ENCODE measurements around the gene ZNF487. TPM values are rescaled to one million over a fixed set of nuclear protein-coding genes. Genes with fewer than 3 reads are reported as not detected.

ZNF487 gene
- total and polyA plus RNA-seq, 10 of the 15 experiments (the other 5 are each of a cell fraction or from before 2014, with no cell fraction given) = 0.74 to 2.1 (median 1.1) TPM

DNA sequence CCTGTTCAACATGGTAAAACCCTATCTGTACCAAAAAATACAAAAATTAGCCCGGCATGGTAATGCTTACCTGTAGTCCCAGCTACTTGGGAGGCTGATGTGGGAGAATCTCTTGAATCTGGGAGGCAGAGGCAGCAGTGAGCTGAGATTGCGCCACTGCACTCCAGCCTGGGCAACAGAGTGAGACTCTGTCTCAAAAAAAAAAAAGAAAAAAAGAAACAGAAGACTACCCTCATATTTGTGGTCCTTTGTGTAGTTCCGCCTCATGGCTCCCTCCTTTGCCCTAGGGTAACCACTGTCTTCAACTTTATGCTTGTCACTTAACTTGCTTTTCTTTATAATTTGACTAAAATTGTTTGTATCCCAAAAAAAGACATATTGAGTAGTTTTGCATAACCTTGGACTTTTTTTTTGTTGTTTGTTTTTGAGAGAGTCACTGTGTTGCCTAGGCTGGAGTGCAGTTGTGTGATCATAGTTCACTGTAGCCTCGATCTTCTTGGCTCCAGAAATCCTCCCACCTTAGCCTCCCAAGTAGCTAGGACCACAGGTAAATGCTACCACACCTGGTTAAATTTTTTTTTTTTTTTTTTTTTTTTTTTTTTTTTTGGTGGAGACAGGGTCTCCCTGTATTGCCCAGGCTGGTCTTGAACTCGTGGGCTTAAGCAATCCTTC is 3.7 kb downstream of the ZNF487 start:
- Histone ChIP-seq H3K9me3 (replicated peaks; ENCODE audit: control insufficient read depth, insufficient read depth, low read length) (no peaks in the 10 kb centered on the region), H3K9ac (ENCODE audit: control insufficient read depth, insufficient read depth, low read length) (no peak overlapping the region), H3K4me3 (no peak overlapping the region), H3K4me1 (ENCODE audit: control insufficient read depth, insufficient read depth, low read length) (peaks cover 4% of the 10 kb centered on the region), H2AFZ (ENCODE audit: control insufficient read depth, low read depth, low read length) (no peak overlapping the region), H4K20me1 (ENCODE audit: control insufficient read depth, insufficient read depth) (no peaks in the 10 kb centered on the region), H3K36me3 (ENCODE audit: control insufficient read depth in 2 of 2, insufficient read depth in 2 of 2, low read length in 1 of 2) (no peaks in the 10 kb centered on the region), H3K79me2 (ENCODE audit: control insufficient read depth, insufficient read depth, low read length) (peaks cover 5% of the 10 kb centered on the region), H3K4me2 (ENCODE audit: control insufficient read depth, insufficient read depth) (no peak overlapping the region), H3K27ac (ENCODE audit: control insufficient read depth, insufficient read depth) (no peak overlapping the region), H3K27me3 (replicated peaks in 1 of 2; ENCODE audit: control insufficient read depth in 2 of 2, insufficient read depth in 2 of 2, low read length in 1 of 2) (no peaks in the 10 kb centered on the region)
- POLR2A ChIA-PET = interaction anchor here (0.6 to 1.0 kb wide), 4 partner anchors 9 to 208 kb away, joined by 3 to 6 read pairs (median 3); no protein-coding TSS in a partner anchor
- intact Hi-C loops (cut with micrococcal nuclease; ENCODE audit: unreplicated experiment) = no loop called here
- no peak for TF ChIP-seq ZNF207 (IDR thresholded peaks at IDR 0.05; ENCODE audit: borderline replicate concordance)
- TF ChIP-seq FOS (IDR thresholded peaks at IDR 0.05; ENCODE audit: borderline replicate concordance, extremely low read depth, insufficient read length) = no peak
- TF ChIP-seq, protein P1, sequence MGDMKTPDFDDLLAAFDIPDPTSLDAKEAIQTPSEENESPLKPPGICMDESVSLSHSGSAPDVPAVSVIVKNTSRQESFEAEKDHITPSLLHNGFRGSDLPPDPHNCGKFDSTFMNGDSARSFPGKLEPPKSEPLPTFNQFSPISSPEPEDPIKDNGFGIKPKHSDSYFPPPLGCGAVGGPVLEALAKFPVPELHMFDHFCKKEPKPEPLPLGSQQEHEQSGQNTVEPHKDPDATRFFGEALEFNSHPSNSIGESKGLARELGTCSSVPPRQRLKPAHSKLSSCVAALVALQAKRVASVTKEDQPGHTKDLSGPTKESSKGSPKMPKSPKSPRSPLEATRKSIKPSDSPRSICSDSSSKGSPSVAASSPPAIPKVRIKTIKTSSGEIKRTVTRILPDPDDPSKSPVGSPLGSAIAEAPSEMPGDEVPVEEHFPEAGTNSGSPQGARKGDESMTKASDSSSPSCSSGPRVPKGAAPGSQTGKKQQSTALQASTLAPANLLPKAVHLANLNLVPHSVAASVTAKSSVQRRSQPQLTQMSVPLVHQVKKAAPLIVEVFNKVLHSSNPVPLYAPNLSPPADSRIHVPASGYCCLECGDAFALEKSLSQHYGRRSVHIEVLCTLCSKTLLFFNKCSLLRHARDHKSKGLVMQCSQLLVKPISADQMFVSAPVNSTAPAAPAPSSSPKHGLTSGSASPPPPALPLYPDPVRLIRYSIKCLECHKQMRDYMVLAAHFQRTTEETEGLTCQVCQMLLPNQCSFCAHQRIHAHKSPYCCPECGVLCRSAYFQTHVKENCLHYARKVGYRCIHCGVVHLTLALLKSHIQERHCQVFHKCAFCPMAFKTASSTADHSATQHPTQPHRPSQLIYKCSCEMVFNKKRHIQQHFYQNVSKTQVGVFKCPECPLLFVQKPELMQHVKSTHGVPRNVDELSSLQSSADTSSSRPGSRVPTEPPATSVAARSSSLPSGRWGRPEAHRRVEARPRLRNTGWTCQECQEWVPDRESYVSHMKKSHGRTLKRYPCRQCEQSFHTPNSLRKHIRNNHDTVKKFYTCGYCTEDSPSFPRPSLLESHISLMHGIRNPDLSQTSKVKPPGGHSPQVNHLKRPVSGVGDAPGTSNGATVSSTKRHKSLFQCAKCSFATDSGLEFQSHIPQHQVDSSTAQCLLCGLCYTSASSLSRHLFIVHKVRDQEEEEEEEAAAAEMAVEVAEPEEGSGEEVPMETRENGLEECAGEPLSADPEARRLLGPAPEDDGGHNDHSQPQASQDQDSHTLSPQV (IDR thresholded peaks at IDR 0.05) = no peak
- no peak for TF ChIP-seq NBN (IDR thresholded peaks at IDR 0.05)
- in situ Hi-C loops (cut with MboI) = no loop called here
- SMC1A ChIA-PET (ENCODE audit: uncharacterized antibody, unreplicated experiment) = no interaction called here
- CTCF ChIA-PET = no interaction called here
- 51% methylated on average over 4 of the region's 5 CpGs for WGBS (ENCODE audit: insufficient coverage, insufficient replicate concordance, low lambda C conversion rate, missing lambda C conversion rate)
- no TSS peak for BruUV-seq (replicated peaks)
- RAD21 ChIA-PET (ENCODE audit: unreplicated experiment) = interaction anchor here (1.3 kb wide), 1 partner anchor 12 kb away, joined by 3 read pairs; no protein-coding TSS in a partner anchor
- DNase-seq (ENCODE audit: low read depth, low spot score) (no peak), ATAC-seq (no peak), FAIRE-seq (no peak)

Data from GM12878 (cell line).